Lung (tissue), 12 donors: Measurements from ENCODE around the gene CACNB4. TPM values are rescaled to one million over a fixed set of nuclear protein-coding genes. Genes with fewer than 3 reads are reported as not detected.

Experiments used
- ATAC-seq: fragments of 200-7000 bp; cut with Tn5 transposase; one replicate; pipeline ENCODE4 v1.9.1; 2020; ENCODE audit warnings: moderate number of reproducible peaks; ENCODE audit not compliant: insufficient read depth, low FRiP score
- DNase-seq, 3 donors: peaks; one replicate each; pipeline ENCODE4 v3.0.0-alpha.2; 2013 to 2017
- H3K27ac ChIP-seq, 2 donors: one replicate each; pipeline ENCODE4 v1.5.1; 2013; ENCODE audit warnings: mild to moderate bottlenecking in 2 of 2, moderate library complexity in 2 of 2, control low read depth in 1 of 2, inconsistent platforms in 1 of 2, low read depth in 1 of 2, low read length in 1 of 2
- H3K27me3 ChIP-seq, 3 donors: one replicate each; pipeline ENCODE4 v1.5.1; 2013; ENCODE audit warnings: low read length in 2 of 3; ENCODE audit not compliant: control insufficient read depth in 3 of 3, insufficient read depth in 3 of 3
- H3K36me3 ChIP-seq, 4 donors: one replicate each; pipeline ENCODE4 v1.5.1; 2013; ENCODE audit warnings: low read length in 4 of 4, mild to moderate bottlenecking in 1 of 4, moderate library complexity in 1 of 4; ENCODE audit not compliant: control insufficient read depth in 4 of 4, insufficient read depth in 4 of 4
- H3K4me1 ChIP-seq, 5 donors: one replicate each; pipeline ENCODE4 v1.5.1; 2013; ENCODE audit warnings: low read length in 5 of 5, mild to moderate bottlenecking in 2 of 5, moderate library complexity in 1 of 5; ENCODE audit not compliant: control insufficient read depth in 5 of 5, insufficient read depth in 5 of 5
- H3K4me3 ChIP-seq: one replicate; pipeline ENCODE4 v1.5.1; 2013; ENCODE audit warnings: mild to moderate bottlenecking, control low read depth, moderate library complexity
- H3K9ac ChIP-seq, 2 donors: one replicate each; pipeline ENCODE4 v1.5.1; 2013; ENCODE audit warnings: low read length in 2 of 2, control low read depth in 1 of 2; ENCODE audit not compliant: insufficient read depth in 1 of 2
- H3K9me3 ChIP-seq, 4 donors: one replicate each; pipeline ENCODE4 v1.5.1; 2013; ENCODE audit warnings: low read length in 3 of 4, mild to moderate bottlenecking in 1 of 4, moderate library complexity in 1 of 4; ENCODE audit not compliant: control insufficient read depth in 4 of 4, insufficient read depth in 3 of 4
- WGBS, 2 donors: extraction: QIAGEN DNeasy Blood & Tissue Kit; methylation state at CpG; one replicate each; pipeline ENCODE4 v1.1.7; 2013; 5-methylcytosine and 5-hydroxymethylcytosine counted together
- polyA plus RNA-seq, 2 donors: library from polyadenylated mRNA; stranded (reverse); fragments of 200-250 nt; gene quantifications; one replicate each; pipeline ENCODE4 v1.2.1, GENCODE V29; 2013
- total RNA-seq, 2 donors: library from RNA; depleted of rRNA in 1 of 2; stranded (reverse); fragments of >200 nt in 1 of 2; gene quantifications; one replicate each; pipeline ENCODE4 v1.2.1, GENCODE V29; 2014 to 2021
- TF ChIP-seq, protein P1 (sequence below): IDR thresholded peaks from 2 replicates; pipeline ENCODE4 v1.5.1; 2012; ENCODE audit warnings: mild to moderate bottlenecking; ENCODE audit errors: control extremely low read depth, extremely low read depth
- donor health status: control.
- donor health status: control.
- donor health status: Bipolar disorder and iron deficiency.
- donor health status: healthy.
- donor health status: DM: yes; HTN: yes; CAD: no.

Gene CACNB4
- total and polyA plus RNA-seq, 4 donors: 0.57 to 10.9 (median 5.5) TPM

DNA sequence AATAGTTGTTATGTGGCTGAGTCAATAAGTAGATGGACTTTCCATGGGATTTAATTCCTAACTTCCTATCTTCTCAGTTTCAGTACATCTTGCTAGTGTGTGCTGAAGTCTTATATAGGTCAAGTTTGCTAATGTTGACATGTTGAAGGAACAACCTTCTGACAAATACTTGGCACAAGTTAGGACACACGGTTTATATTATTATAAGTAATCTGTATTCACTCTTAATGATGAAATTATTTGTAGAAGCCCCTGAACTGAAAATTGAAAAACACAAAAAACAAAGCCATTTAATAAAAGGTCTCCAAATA, 289.8 kb downstream of the CACNB4 start:
- Histone ChIP-seq H3K4me3 (no peak overlapping the region), H3K27me3 (no peaks in the 10 kb centered on the region), H3K36me3 (peaks cover 5 to 37% (median 24%) of the 10 kb centered on the region in 4 donors), H3K27ac (no peak overlapping the region), H3K4me1 (peaks cover 0 to 5% (median 0%) of the 10 kb centered on the region in 5 donors), H3K9ac (no peak overlapping the region), H3K9me3 (peaks cover 0 to 2% (median 0%) of the 10 kb centered on the region in 4 donors)
- TF ChIP-seq, protein P1, sequence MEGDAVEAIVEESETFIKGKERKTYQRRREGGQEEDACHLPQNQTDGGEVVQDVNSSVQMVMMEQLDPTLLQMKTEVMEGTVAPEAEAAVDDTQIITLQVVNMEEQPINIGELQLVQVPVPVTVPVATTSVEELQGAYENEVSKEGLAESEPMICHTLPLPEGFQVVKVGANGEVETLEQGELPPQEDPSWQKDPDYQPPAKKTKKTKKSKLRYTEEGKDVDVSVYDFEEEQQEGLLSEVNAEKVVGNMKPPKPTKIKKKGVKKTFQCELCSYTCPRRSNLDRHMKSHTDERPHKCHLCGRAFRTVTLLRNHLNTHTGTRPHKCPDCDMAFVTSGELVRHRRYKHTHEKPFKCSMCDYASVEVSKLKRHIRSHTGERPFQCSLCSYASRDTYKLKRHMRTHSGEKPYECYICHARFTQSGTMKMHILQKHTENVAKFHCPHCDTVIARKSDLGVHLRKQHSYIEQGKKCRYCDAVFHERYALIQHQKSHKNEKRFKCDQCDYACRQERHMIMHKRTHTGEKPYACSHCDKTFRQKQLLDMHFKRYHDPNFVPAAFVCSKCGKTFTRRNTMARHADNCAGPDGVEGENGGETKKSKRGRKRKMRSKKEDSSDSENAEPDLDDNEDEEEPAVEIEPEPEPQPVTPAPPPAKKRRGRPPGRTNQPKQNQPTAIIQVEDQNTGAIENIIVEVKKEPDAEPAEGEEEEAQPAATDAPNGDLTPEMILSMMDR: no peak
- no peak for DNase-seq
- 46 to 73% methylated on average over 1 of the region's 1 CpG for WGBS, 2 donors
- ATAC-seq: no peak

GRCh38 chr2:151808258-151809072, 290.4 kb downstream of the CACNB4 start:
- no peak for ATAC-seq

DNA sequence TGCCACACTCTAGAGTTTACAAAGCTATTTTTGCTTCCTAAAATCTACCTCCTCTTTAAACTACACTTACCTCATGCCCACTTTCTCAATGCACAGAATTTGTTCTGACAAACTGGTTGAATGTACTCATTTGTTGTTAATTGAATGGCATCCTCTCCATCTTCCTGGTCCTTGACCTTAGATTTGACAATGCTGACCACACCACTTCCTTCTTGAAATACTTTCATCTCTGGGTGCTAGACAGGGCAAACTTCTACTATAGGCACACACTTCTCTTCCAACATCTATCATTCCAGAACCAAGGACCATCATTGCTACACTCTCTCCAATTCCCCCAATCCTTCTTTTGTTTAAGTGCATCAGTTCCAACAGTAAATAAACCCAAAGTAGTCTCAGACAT, 292.9 kb downstream of the CACNB4 start:
- H3K9me3 ChIP-seq: no peaks in the 10 kb centered on the region
- TF ChIP-seq, protein P1: no peak
- no peak overlapping the region for H3K27ac ChIP-seq
- ATAC-seq (no peak), DNase-seq (no peak)
- H3K36me3 ChIP-seq: peaks cover 0 to 28% (median 12%) of the 10 kb centered on the region in 4 donors
- peaks cover 0 to 5% (median 0%) of the 10 kb centered on the region in 5 donors for H3K4me1 ChIP-seq
- no peaks in the 10 kb centered on the region for H3K27me3 ChIP-seq
- no peak overlapping the region for H3K4me3 ChIP-seq
- no peak overlapping the region for H3K9ac ChIP-seq

More at GRCh38 chr2:151808258-151809072, 290.4 kb downstream of the CACNB4 start:
- no peak overlapping the region for H3K9ac ChIP-seq
- DNase-seq: peak in 2 of 3 donors; percentile 53 to 57
- WGBS, 2 donors: 91% methylated on average over 5 of the region's 5 CpGs
- H3K4me3 ChIP-seq: no peak overlapping the region
- TF ChIP-seq, protein P1: peak; percentile 27
- H3K27ac ChIP-seq: no peak overlapping the region
- H3K9me3 ChIP-seq: peaks cover 0 to 2% (median 0%) of the 10 kb centered on the region in 4 donors
- peaks cover 0 to 5% (median 0%) of the 10 kb centered on the region in 5 donors for H3K4me1 ChIP-seq
- peaks cover 5 to 34% (median 21%) of the 10 kb centered on the region in 4 donors for H3K36me3 ChIP-seq
- H3K27me3 ChIP-seq: no peaks in the 10 kb centered on the region
